ENCODE data around the gene MEIS2. TPM values are rescaled to one million over a fixed set of nuclear protein-coding genes. Genes with fewer than 3 reads are reported as not detected.
"Not testable (repeated sequence)": the region's sequence is repeated elsewhere in the genome, so short reads cannot be mapped to it uniquely, and the experiment has no call there.

Gene MEIS2
- total and polyA plus RNA-seq, 2 experiments from 2014 or later: 224 to 432 TPM

GRCh38 chr15:36994790-36995189 lies 105.6 kb downstream of the MEIS2 start:
- no peak for DNase-seq (ENCODE audit: low read depth in 1 of 2, low spot score in 1 of 2)
- Histone ChIP-seq H3K4me1 (ENCODE audit: low read depth) (peaks cover 39% of the 10 kb centered on the region), H3K4me3 (no peak overlapping the region), H3K36me3 (peaks cover 10% of the 10 kb centered on the region), H3K27ac (peak overlapping the region; percentile 1), H3K27me3 (no peaks in the 10 kb centered on the region), H3K9me3 (ENCODE audit: low read depth) (no peaks in the 10 kb centered on the region)
- TF ChIP-seq CTCF (IDR thresholded peaks at IDR 0.05; ENCODE audit: low read depth, low read length): no peak

- no peak for TF ChIP-seq CTCF (IDR thresholded peaks at IDR 0.05; ENCODE audit: low read depth, low read length)
- H3K4me3 ChIP-seq: no peak overlapping the region
Measured at GRCh38 chr15:36992454-36992853, 107.9 kb downstream of the MEIS2 start.

GRCh38 chr15:36988947-36989346 lies 111.4 kb downstream of the MEIS2 start:
- no peak for TF ChIP-seq CTCF (IDR thresholded peaks at IDR 0.05; ENCODE audit: low read depth, low read length)
- H3K4me1 ChIP-seq (ENCODE audit: low read depth): peaks cover 25% of the 10 kb centered on the region
- no peaks in the 10 kb centered on the region for H3K9me3 ChIP-seq (ENCODE audit: low read depth)
- H3K27me3 ChIP-seq: no peaks in the 10 kb centered on the region
- no peak for DNase-seq (ENCODE audit: low read depth in 1 of 2, low spot score in 1 of 2)
- H3K27ac ChIP-seq: peak overlapping the region; percentile 62
- peaks cover 20% of the 10 kb centered on the region for H3K36me3 ChIP-seq
- no peak overlapping the region for H3K4me3 ChIP-seq

More at GRCh38 chr15:36992454-36992853, 107.9 kb downstream of the MEIS2 start:
- Histone ChIP-seq H3K27me3 (no peaks in the 10 kb centered on the region), H3K9me3 (ENCODE audit: low read depth) (no peaks in the 10 kb centered on the region), H3K36me3 (peaks cover 14% of the 10 kb centered on the region), H3K4me1 (ENCODE audit: low read depth) (peaks cover 56% of the 10 kb centered on the region), H3K27ac (no peak overlapping the region)
- DNase-seq (ENCODE audit: low read depth in 1 of 2, low spot score in 1 of 2): no peak

GRCh38 chr15:36982430-36982829 lies 117.9 kb downstream of the MEIS2 start:
- H3K36me3 ChIP-seq: peaks cover 6% of the 10 kb centered on the region
- no peak for TF ChIP-seq CTCF (IDR thresholded peaks at IDR 0.05; ENCODE audit: low read depth, low read length)
- H3K4me3 ChIP-seq: no peak overlapping the region
- peak overlapping the region; percentile 14 for H3K27ac ChIP-seq
- H3K27me3 ChIP-seq: no peaks in the 10 kb centered on the region
- H3K9me3 ChIP-seq (ENCODE audit: low read depth): no peaks in the 10 kb centered on the region
- H3K4me1 ChIP-seq (ENCODE audit: low read depth): no peaks in the 10 kb centered on the region
- DNase-seq (ENCODE audit: low read depth in 1 of 2, low spot score in 1 of 2): peak in 1 of 2 donors; percentile 41

GRCh38 chr15:36980281-36980680 lies 120.1 kb downstream of the MEIS2 start:
- not testable (repeated sequence) for H3K4me3 ChIP-seq; H3K36me3 ChIP-seq; H3K4me1 ChIP-seq (ENCODE audit: low read depth); DNase-seq (ENCODE audit: low read depth in 1 of 2, low spot score in 1 of 2); H3K9me3 ChIP-seq (ENCODE audit: low read depth); H3K27ac ChIP-seq; H3K27me3 ChIP-seq

- no peak overlapping the region for H3K27ac ChIP-seq
- H3K4me1 ChIP-seq (ENCODE audit: low read depth): no peaks in the 10 kb centered on the region
- H3K4me3 ChIP-seq: no peak overlapping the region
- no peak for TF ChIP-seq CTCF (IDR thresholded peaks at IDR 0.05; ENCODE audit: low read depth, low read length)
- H3K9me3 ChIP-seq (ENCODE audit: low read depth): no peaks in the 10 kb centered on the region
- DNase-seq (ENCODE audit: low read depth in 1 of 2, low spot score in 1 of 2): no peak
- H3K27me3 ChIP-seq: no peaks in the 10 kb centered on the region
- H3K36me3 ChIP-seq: peaks cover 3% of the 10 kb centered on the region
Measured at GRCh38 chr15:36978625-36979024, 121.7 kb downstream of the MEIS2 start.
